HepG2 (cell line): Measurements from ENCODE around the gene EGR2. TPM values are rescaled to one million over a fixed set of nuclear protein-coding genes. Genes with fewer than 3 reads are reported as not detected.

Source experiments
- ATAC-seq: fragments of 200-7000 bp; cut with Tn5 transposase; 3 replicates; pipeline ENCODE4 v1.9.1; 2020; ENCODE audit warnings: mild to moderate bottlenecking, moderate library complexity
- BruUV-seq: library from RNA; stranded (reverse); fragments of 400-500 nt; replicated peaks from 2 replicates; lab custom pipeline; 2021; lab: Mats Ljungman, UMichigan
- CTCF ChIA-PET: fragments of 300-600 bp; formaldehyde crosslinking; extraction: SDS; loops from one replicate; lab custom pipeline; 2021; ENCODE audit warnings: low total read pairs, inconsistent platforms, low intra/inter-chr PET ratio; lab: Yijun Ruan, JAX
- POLR2A ChIA-PET: fragments of 350-600 bp; sonication (Branson Sonifier 250); formaldehyde crosslinking; loops from one replicate; lab custom pipeline; 2020; ENCODE audit warnings: antibody characterized with exemption, inconsistent platforms; lab: Yijun Ruan, JAX
- DNase-seq: peaks from one replicate; pipeline ENCODE4 v3.0.0-alpha.2; 2015; ENCODE audit warnings: low spot score
- FAIRE-seq: peaks from 3 replicates; lab custom pipeline; 2011; peaks lifted over from hg19 to GRCh38; lab: Jason Lieb, UNC
- H2AFZ ChIP-seq: one replicate; pipeline ENCODE4 v1.6.1; 2011; ENCODE audit warnings: low read length, inconsistent platforms
- H3K27ac ChIP-seq: fragments of 300-600 bp; 3 replicates; pipeline ENCODE4 v1.8.0; 2011; ENCODE audit warnings: mixed run types, mild to moderate bottlenecking, mixed read lengths, low read length, inconsistent platforms; ENCODE audit not compliant: insufficient read depth; ENCODE audit errors: extremely low read length
- H3K27me3 ChIP-seq, 2 experiments: fragments of 200-600 bp in 1 of 2; 2 replicates in 1 of 2; 3 replicates in 1 of 2; pipeline versions ENCODE4 v1.6.0 to v1.8.0; 2011; ENCODE audit warnings: low read length in 2 of 2, mild to moderate bottlenecking in 2 of 2, moderate library complexity in 2 of 2, inconsistent platforms in 1 of 2; ENCODE audit not compliant: insufficient read depth in 2 of 2, control insufficient read depth in 1 of 2
- H3K36me3 ChIP-seq, 2 experiments: fragments of 200-600 bp in 1 of 2; replicated peaks in 1 of 2; 2 replicates in 1 of 2; 3 replicates in 1 of 2; pipeline versions ENCODE4 v1.5.1 to v1.8.0; 2011; ENCODE audit warnings: low read length in 2 of 2, inconsistent platforms in 1 of 2; ENCODE audit not compliant: insufficient read depth in 2 of 2, control insufficient read depth in 1 of 2
- H3K4me1 ChIP-seq: 2 replicates; pipeline ENCODE4 v1.5.1; 2012; ENCODE audit warnings: low read length, inconsistent platforms; ENCODE audit not compliant: insufficient read depth
- H3K4me2 ChIP-seq: 2 replicates; pipeline ENCODE4 v1.6.0; 2011; ENCODE audit warnings: low read depth, low read length, inconsistent platforms
- H3K4me3 ChIP-seq, 3 experiments: fragments of 200-600 bp in 1 of 3; sonication (generic), shearing (Covaris generic) in 1 of 3; replicated peaks in 1 of 3; 2 replicates each; pipeline ENCODE4 v1.5.1; 2011 to 2016; ENCODE audit warnings: low read length in 3 of 3, inconsistent platforms in 2 of 3, low read depth in 2 of 3, mild to moderate bottlenecking in 2 of 3, control low read depth in 1 of 3, mixed read lengths in 1 of 3; ENCODE audit not compliant: insufficient read depth in 1 of 3
- H3K79me2 ChIP-seq: one replicate; pipeline ENCODE4 v1.6.1; 2011; ENCODE audit warnings: low read length, inconsistent platforms; ENCODE audit not compliant: insufficient read depth
- H3K9ac ChIP-seq: 2 replicates; pipeline ENCODE4 v1.6.0; 2011; ENCODE audit warnings: mild to moderate bottlenecking, low read depth, low read length, inconsistent platforms; ENCODE audit not compliant: insufficient read depth
- H3K9me3 ChIP-seq: 2 replicates; pipeline ENCODE4 v1.5.1; 2012; ENCODE audit warnings: mild to moderate bottlenecking, low read length
- H4K20me1 ChIP-seq: 2 replicates; pipeline ENCODE4 v1.6.0; 2011; ENCODE audit warnings: inconsistent platforms, mild to moderate bottlenecking, low read length, moderate library complexity; ENCODE audit not compliant: insufficient read depth
- ASH2L ChIP-seq: fragments of 300-600, 200-600 bp; sonication (generic); IDR thresholded peaks from 2 replicates; pipeline ENCODE4 v1.7.0; 2017; ENCODE audit warnings: low read depth, mild to moderate bottlenecking, moderate library complexity, mixed read lengths, low read length; ENCODE audit not compliant: insufficient read length
- CSRNP1 ChIP-seq: sonication (generic); formaldehyde crosslinking; IDR thresholded peaks from 2 replicates; pipeline ENCODE4 v1.8.1; 2023; ENCODE audit warnings: mild to moderate bottlenecking, missing genetic modification reagents
- CSRNP2 ChIP-seq: sonication (generic); formaldehyde crosslinking; conservative IDR thresholded peaks from 2 replicates; pipeline ENCODE4 v1.8.0; 2022; ENCODE audit warnings: low read depth, missing genetic modification reagents
- ZNF136 ChIP-seq: sonication (generic); formaldehyde crosslinking; IDR thresholded peaks from 2 replicates; pipeline ENCODE4 v1.8.1; 2022; ENCODE audit warnings: low read depth, mild to moderate bottlenecking, moderate library complexity, missing genetic modification reagents
- ZNF256 ChIP-seq: sonication (generic); formaldehyde crosslinking; conservative IDR thresholded peaks from 2 replicates; pipeline ENCODE4 v1.4.0; 2020; ENCODE audit warnings: missing genetic modification reagents
- ZNF460 ChIP-seq: sonication (generic); formaldehyde crosslinking; IDR thresholded peaks from 2 replicates; pipeline ENCODE4 v1.5.1; 2020; ENCODE audit warnings: missing genetic modification reagents, mild to moderate bottlenecking, borderline replicate concordance
- ZNF781 ChIP-seq: sonication (generic); formaldehyde crosslinking; IDR thresholded peaks from 2 replicates; pipeline ENCODE4 v1.5.1; 2020; ENCODE audit warnings: borderline replicate concordance, mild to moderate bottlenecking, missing genetic modification reagents; ENCODE audit errors: not compliant biosample characterization
- WGBS: methylation state at CpG from one replicate; pipeline ENCODE4 v1.1.6; 2017; ENCODE audit warnings: low lambda C conversion rate; 5-methylcytosine and 5-hydroxymethylcytosine counted together
- in situ Hi-C: cut with HindIII; loops from 2 replicates; pipeline ENCODE4 v1.10.0; 2017; ENCODE audit warnings: low pct_unique_long_range_greater_than_20kb; ENCODE audit not compliant: extremely low pct_ligation_motif_present
- intact Hi-C: fragments of 100-400 bp; cut with micrococcal nuclease; formaldehyde crosslinking; loops from one replicate; pipeline ENCODE4 v1.10.0; 2022; ENCODE audit not compliant: unreplicated experiment
- polyA plus RNA-seq, 8 experiments: library from polyadenylated mRNA; depleted of rRNA in 3 of 8; stranded (reverse) in 7 of 8; unstranded in 1 of 8; fragments of >200 nt; fragmentation: Illumina TruSeq in 4 of 8; extraction: Trizol in 4 of 8; gene quantifications; 2 replicates each; pipeline versions ENCODE4 v1.2.1 to v1.2.3, GENCODE V29; 2011 to 2016; ENCODE audit warnings: low read depth in 4 of 8, missing spikeins in 1 of 8, mixed read lengths in 1 of 8; ENCODE audit not compliant: insufficient read depth in 1 of 8
- total RNA-seq, 5 experiments: library from RNA; depleted of rRNA; stranded (reverse); fragments of >200 nt; fragmentation: Illumina TruSeq; extraction: Trizol; gene quantifications; 2 replicates each; pipeline ENCODE4 v1.2.3, GENCODE V29; 2016; ENCODE audit warnings: low read depth in 1 of 5
- TF ChIP-seq, protein P1 (sequence below): fragments of 450-650 bp; IDR thresholded peaks from 2 replicates; pipeline ENCODE4 v1.6.1; 2017; ENCODE audit warnings: mild to moderate bottlenecking

Gene EGR2
- total and polyA plus RNA-seq, 2 of the 13 experiments (the other 11 are each of a cell fraction or from before 2014, with no cell fraction given) = 0.11 to 0.15 TPM

GRCh38 chr10:62811159-62811875 lies 4.8 kb downstream of the EGR2 start:
- no peak overlapping the region for H3K9ac ChIP-seq
- POLR2A ChIA-PET = no interaction called here
- H3K36me3 ChIP-seq = no peaks in the 10 kb centered on the region
- H3K4me1 ChIP-seq = peaks cover 36% of the 10 kb centered on the region
- BruUV-seq = no TSS peak
- in situ Hi-C loops (loop anchor here (25.0 kb wide), 1 partner anchor 549 kb away; the partner anchor contains the start of gene RTKN2), intact Hi-C loops (no loop called here)
- H3K27me3 ChIP-seq = peaks cover 7 to 23% of the 10 kb centered on the region in 2 experiments; a peak in 4 of 5 replicates
- no peak overlapping the region for H3K4me2 ChIP-seq
- H4K20me1 ChIP-seq = peaks cover 14% of the 10 kb centered on the region
- no peaks in the 10 kb centered on the region for H3K9me3 ChIP-seq
- H2AFZ ChIP-seq = no peak overlapping the region
- H3K27ac ChIP-seq = no peak overlapping the region
- TF ChIP-seq CSRNP1 = no peak
- no peak for TF ChIP-seq ZNF136 (CRISPR knock-in tag)
- TF ChIP-seq ZNF781 (CRISPR knock-in tag) = no peak
- no peak for TF ChIP-seq ZNF256 (CRISPR knock-in tag)
- TF ChIP-seq ZNF460 (CRISPR knock-in tag) = no peak
- no peak for TF ChIP-seq ASH2L
- TF ChIP-seq, protein P1, sequence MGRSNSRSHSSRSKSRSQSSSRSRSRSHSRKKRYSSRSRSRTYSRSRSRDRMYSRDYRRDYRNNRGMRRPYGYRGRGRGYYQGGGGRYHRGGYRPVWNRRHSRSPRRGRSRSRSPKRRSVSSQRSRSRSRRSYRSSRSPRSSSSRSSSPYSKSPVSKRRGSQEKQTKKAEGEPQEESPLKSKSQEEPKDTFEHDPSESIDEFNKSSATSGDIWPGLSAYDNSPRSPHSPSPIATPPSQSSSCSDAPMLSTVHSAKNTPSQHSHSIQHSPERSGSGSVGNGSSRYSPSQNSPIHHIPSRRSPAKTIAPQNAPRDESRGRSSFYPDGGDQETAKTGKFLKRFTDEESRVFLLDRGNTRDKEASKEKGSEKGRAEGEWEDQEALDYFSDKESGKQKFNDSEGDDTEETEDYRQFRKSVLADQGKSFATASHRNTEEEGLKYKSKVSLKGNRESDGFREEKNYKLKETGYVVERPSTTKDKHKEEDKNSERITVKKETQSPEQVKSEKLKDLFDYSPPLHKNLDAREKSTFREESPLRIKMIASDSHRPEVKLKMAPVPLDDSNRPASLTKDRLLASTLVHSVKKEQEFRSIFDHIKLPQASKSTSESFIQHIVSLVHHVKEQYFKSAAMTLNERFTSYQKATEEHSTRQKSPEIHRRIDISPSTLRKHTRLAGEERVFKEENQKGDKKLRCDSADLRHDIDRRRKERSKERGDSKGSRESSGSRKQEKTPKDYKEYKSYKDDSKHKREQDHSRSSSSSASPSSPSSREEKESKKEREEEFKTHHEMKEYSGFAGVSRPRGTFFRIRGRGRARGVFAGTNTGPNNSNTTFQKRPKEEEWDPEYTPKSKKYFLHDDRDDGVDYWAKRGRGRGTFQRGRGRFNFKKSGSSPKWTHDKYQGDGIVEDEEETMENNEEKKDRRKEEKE = no peak
- TF ChIP-seq CSRNP2 (CRISPR knock-in tag) = no peak
- DNase-seq = no peak
- CTCF ChIA-PET = no interaction called here
- no peak for ATAC-seq
- WGBS = 90% methylated on average over 10 of the region's 10 CpGs
- no peak overlapping the region for H3K4me3 ChIP-seq
- no peak for FAIRE-seq
- H3K79me2 ChIP-seq = peaks cover 18% of the 10 kb centered on the region
